Measurements from ENCODE around the gene AKAP8L.
"Not testable (repeated sequence)": the region's sequence is repeated elsewhere in the genome, so short reads cannot be mapped to it uniquely, and the experiment has no call there.

AKAP8L gene

DNA sequence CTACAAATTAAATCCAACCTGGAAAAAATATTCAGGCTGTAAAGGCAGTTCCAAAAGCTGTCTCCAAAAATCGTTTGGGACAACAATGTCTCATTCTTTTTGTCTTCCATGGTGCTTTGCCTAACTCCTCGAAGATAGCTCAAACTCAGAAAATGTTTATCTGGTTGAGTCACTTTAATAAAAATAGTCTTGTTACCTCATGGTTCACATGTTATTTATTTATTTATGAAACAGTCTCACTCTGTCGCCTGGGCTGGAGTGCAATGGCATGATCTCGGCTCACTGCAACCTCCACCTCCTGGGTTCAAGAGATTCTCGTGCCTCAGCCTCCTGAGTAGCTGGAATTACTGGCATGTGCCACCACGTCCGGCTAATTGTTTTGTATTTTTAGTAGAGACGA, 81.6 kb downstream of the AKAP8L start:
- no peak for DNase-seq

DNA sequence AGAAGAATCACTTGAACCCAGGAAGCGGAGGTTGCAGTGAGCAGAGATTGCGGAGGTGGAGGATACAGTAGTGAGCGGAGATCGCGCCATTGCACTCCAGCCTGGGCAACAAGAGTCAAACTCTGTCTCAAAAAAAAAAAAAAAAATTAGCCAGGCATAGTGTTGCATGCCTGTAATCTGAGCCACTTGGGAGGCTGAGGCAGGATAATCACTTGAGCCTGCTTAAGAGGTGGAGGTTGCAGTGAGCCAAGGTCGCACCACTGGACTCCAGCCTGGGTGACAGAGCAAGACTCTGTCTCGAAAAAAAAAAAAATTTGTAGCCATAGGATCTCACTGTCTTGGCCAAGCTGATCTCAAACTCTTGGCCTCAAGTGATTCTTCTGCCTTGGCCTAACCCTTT, 82.8 kb downstream of the AKAP8L start:
- not testable (repeated sequence) for DNase-seq

DNA sequence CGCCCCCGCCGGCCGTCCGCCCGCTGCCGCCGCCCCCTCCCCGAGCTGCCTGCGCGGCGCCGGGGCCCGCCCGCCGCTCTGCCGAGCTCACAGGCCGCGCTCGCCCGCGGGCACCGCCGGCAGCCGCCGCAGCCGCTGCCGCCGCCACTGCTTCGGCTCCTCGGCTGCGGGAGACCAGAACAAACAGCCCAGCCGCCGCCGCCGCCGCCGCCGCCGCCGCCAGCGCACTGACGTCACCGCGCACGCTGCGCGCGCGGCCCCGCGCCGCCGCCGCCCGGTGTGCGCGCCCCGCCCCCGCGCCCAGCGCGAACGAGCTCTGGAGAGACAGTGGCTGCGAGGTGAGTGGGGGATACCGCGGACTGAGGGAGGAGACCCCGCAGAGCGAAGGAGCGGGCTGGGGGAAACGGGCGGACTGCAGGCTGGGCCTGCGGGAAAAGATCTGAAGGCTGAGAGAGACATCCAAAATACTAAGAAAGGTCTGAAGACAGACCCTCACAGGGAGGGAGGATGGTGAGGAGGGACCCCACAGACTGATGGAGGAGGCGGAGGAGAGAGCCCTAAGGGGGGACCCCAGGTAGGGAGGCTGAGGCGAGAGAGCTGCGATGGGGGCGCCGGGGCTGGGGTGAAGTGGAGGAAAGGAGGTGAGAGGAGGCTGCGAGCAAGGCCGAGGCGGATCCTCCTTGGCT, 86.3 kb downstream of the AKAP8L start, which contains the start of gene BRD4:
Gene BRD4 (minus strand): TSS at position 229 of the 686 bp plus-strand sequence. CDS start 59,440 bp downstream, outside the sequence.
- peak; percentile 52 to 69 (median 60) for DNase-seq

DNA sequence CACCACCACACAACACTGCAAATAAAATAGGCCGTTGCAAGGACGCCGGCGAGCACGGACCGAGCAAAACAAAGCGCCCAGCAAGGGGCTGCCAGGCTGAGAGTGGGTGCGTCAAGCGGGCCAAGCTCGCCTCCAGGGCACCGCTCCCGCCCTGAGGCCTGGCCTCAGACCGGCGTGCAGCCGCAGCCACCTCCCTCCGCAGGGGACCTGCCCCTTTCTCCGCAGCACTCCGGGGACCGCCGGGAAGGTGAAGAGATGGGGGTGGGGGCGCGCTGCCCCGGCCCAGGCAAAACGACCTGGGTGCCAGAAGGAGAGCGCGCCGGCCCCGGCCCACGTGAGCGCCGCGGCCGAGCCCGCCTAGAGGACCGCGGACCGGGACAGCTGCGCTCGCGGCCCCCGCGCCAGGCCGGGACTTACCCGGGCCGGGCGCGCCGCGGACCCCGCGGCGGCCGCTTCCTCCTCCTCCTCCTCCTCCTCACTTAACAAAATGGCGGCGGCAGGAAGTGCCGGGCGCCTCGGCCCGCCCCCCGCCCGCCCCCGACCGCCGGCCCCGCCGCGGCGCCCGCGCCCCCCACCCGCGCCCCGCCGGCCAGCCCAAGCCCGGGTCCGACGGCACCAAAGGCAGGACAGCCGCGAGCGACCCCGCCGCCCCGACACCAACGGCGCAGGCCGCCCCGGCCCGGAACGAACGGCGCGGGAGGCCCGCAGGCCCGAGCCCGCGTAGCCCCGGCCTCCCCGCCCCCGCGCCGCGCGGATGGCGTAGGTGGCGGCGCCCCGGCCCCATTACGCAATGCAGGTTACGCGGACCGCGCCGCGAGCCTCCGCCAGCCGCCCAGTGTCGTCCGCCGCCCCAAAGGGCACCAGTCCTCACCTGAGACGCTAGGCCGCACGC, 87.1 kb downstream of the AKAP8L start:
- DNase-seq = peak; percentile 34 to 58 (median 38)

DNA sequence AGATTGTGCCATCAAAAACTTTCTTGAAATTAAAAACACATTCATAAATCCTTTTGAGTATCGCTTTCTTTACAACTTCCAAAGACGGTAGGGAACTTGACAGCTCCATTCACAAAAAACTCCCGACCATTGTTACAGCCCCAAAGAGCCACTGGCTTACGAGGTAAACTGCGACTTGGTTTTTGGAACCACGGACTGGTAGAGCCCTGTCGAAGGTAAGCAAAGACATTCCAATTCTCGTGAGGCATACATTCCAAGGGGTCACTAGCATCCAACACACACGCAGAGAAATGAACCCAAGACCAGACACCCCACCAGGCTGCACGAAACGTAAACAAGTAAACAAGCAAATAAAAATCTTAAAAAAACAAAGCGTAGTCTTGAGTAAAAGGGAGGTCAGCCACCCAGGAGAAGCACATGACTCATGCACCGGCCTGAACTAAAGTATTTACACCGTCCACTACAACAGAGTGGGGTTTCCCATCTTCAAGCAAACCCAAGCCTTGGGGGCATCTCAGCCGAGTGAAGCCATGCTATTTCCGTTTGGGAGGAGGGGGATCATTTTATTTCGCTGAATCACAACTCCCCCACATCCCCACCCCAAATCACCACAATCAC, 87.9 kb downstream of the AKAP8L start:
- DNase-seq = no peak
